ENCODE measurements around the gene SPAST.
"Not testable (repeated sequence)": the region's sequence is repeated elsewhere in the genome, so short reads cannot be mapped to it uniquely, and the experiment has no call there.

The SPAST gene

GRCh38 chr2:32063310-32064020, at the start of gene SPAST:
Gene SPAST, plus strand, starts transcription at chr2:32063556. Its CDS starts 276 bp downstream, at chr2:32063832.
- H3K4me3 ChIP-seq (ENCODE audit: low read length), result peak within 1 kb of the TSS; percentile 84
- TF ChIP-seq CTCF (conservative IDR thresholded peaks at IDR 0.05; ENCODE audit: low read depth, low read length), result peak; percentile 21
- DNase-seq (ENCODE audit: low read depth), result peak; percentile 90

GRCh38 chr2:32018789-32019482, 44.4 kb upstream of the SPAST start:
- DNase-seq (ENCODE audit: low read depth); H3K4me3 ChIP-seq (ENCODE audit: low read length): not testable (repeated sequence)

GRCh38 chr2:32034198-32034887, 29.0 kb upstream of the SPAST start:
- not testable (repeated sequence) for H3K4me3 ChIP-seq (ENCODE audit: low read length)

GRCh38 chr2:32039447-32040219, 23.7 kb upstream of the SPAST start, which contains the start of gene DPY30:
Gene DPY30, minus strand, starts transcription at chr2:32039805. Its CDS starts 349 bp downstream, at chr2:32039456.
- TF ChIP-seq CTCF (conservative IDR thresholded peaks at IDR 0.05; ENCODE audit: low read depth, low read length), result no peak
- peak within 1 kb of the TSS; percentile 95 for H3K4me3 ChIP-seq (ENCODE audit: low read length)
- peak; percentile 70 for DNase-seq (ENCODE audit: low read depth)

More at GRCh38 chr2:32034198-32034887, 29.0 kb upstream of the SPAST start:
- DNase-seq (ENCODE audit: low read depth), result not testable (repeated sequence)

GRCh38 chr2:32043561-32043960, 19.8 kb upstream of the SPAST start:
- DNase-seq (ENCODE audit: low read depth), result no peak
- no peak overlapping the region for H3K4me3 ChIP-seq (ENCODE audit: low read length)
- no peak for TF ChIP-seq CTCF (conservative IDR thresholded peaks at IDR 0.05; ENCODE audit: low read depth, low read length)

GRCh38 chr2:32051836-32052439, 11.4 kb upstream of the SPAST start:
- H3K4me3 ChIP-seq (ENCODE audit: low read length), result no peak overlapping the region
- no peak for TF ChIP-seq CTCF (conservative IDR thresholded peaks at IDR 0.05; ENCODE audit: low read depth, low read length)
- DNase-seq (ENCODE audit: low read depth), result no peak

- not testable (repeated sequence) for DNase-seq (ENCODE audit: low read depth); H3K4me3 ChIP-seq (ENCODE audit: low read length)
Observed at GRCh38 chr2:32054583-32054982, 8.8 kb upstream of the SPAST start.

GRCh38 chr2:32058130-32058529, 5.2 kb upstream of the SPAST start:
- TF ChIP-seq CTCF (conservative IDR thresholded peaks at IDR 0.05; ENCODE audit: low read depth, low read length), result no peak
- H3K4me3 ChIP-seq (ENCODE audit: low read length), result no peak overlapping the region
- no peak for DNase-seq (ENCODE audit: low read depth)
